Sigmoid colon (tissue), 4 donors: ENCODE data around the gene SND1.
"Not testable (repeated sequence)": the region's sequence is repeated elsewhere in the genome, so short reads cannot be mapped to it uniquely, and the experiment has no call there.

Source experiments
- EP300 ChIP-seq, 4 donors: sonication (generic); formaldehyde crosslinking; IDR thresholded peaks; one replicate each; pipeline ENCODE4 v1.6.1; 2017; ENCODE audit warnings: antibody characterized with exemption in 4 of 4
- POLR2AphosphoS5 ChIP-seq, 4 donors: sonication (generic); formaldehyde crosslinking; IDR thresholded peaks; one replicate each; pipeline ENCODE4 v1.6.1; 2017; ENCODE audit warnings: antibody characterized with exemption in 4 of 4

DNA sequence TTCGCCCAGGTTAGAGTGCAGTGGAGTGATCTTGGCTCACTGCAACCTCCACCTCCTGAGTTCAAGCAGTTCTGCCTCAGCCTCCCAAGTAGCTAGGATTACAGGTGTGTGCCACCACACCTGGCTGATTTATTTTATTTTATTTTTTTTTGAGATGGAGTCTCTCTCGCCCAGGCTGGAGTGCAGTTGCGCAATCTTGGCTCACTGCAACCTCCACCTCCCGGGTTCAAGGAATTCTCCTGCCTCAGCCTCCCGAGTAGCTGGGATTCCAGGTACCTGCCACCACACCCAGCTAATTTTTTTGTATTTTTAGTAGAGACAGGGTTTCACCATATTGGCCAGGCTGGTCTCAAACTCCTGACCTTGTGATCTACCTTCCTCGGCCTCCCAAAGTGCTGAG is 250.8 kb downstream of the SND1 start:
- TF ChIP-seq POLR2AphosphoS5, EP300 (IDR thresholded peaks at IDR 0.05): not testable (repeated sequence)
